PC-3 (cell line): ENCODE results near the gene USHBP1.

ENCODE experiments used
- EZH2phosphoT487 ChIP-seq: fragments of 300-600 bp; sonication (generic); IDR thresholded peaks from 2 replicates; pipeline ENCODE4 v1.6.1; 2018; ENCODE audit warnings: mild to moderate bottlenecking, antibody characterized with exemption, low read length, borderline replicate concordance
- TF ChIP-seq, protein P1 (sequence below): fragments of 300-600 bp; sonication (generic); conservative IDR thresholded peaks from 2 replicates; pipeline ENCODE4 v1.5.1; 2017; ENCODE audit warnings: antibody characterized with exemption, low read depth, mild to moderate bottlenecking, low read length

DNA sequence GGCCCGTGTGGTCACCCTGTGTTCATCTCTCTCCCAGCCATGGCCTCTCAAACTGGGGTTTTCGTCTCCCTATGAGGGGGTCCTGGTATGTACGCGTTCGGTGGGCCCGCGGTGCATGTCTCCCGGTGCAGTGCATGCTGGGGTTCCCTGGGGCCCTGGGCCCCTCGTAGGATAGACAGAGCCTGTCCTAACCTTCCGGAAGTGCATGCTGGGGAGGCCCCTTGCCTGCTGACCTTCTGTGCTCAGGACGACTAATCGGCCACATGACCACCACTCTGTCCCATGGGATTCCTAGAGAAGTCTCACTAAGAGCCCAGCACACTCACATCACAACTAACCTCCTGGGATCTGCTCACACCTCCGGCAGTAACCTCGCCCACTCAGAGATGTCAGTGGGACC is 54.2 kb downstream of the USHBP1 start:
- TF ChIP-seq, protein P1, sequence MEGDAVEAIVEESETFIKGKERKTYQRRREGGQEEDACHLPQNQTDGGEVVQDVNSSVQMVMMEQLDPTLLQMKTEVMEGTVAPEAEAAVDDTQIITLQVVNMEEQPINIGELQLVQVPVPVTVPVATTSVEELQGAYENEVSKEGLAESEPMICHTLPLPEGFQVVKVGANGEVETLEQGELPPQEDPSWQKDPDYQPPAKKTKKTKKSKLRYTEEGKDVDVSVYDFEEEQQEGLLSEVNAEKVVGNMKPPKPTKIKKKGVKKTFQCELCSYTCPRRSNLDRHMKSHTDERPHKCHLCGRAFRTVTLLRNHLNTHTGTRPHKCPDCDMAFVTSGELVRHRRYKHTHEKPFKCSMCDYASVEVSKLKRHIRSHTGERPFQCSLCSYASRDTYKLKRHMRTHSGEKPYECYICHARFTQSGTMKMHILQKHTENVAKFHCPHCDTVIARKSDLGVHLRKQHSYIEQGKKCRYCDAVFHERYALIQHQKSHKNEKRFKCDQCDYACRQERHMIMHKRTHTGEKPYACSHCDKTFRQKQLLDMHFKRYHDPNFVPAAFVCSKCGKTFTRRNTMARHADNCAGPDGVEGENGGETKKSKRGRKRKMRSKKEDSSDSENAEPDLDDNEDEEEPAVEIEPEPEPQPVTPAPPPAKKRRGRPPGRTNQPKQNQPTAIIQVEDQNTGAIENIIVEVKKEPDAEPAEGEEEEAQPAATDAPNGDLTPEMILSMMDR: no peak
- no peak for TF ChIP-seq EZH2phosphoT487
